Breast epithelium (tissue), 3 donors: ENCODE data around the gene CCNL2.

Source experiments
- POLR2A ChIP-seq: fragments of 450-650 bp; IDR thresholded peaks from one replicate; pipeline ENCODE4 v1.6.1; 2016; ENCODE audit warnings: antibody characterized with exemption, mild to moderate bottlenecking, moderate library complexity
- POLR2AphosphoS5 ChIP-seq, 3 donors: sonication (generic); formaldehyde crosslinking; IDR thresholded peaks; one replicate each; pipeline ENCODE4 v1.6.1; 2017; ENCODE audit warnings: antibody characterized with exemption in 3 of 3
- TF ChIP-seq, protein P1 (sequence below), 3 donors: fragments of 450-650 bp; IDR thresholded peaks; one replicate each; pipeline ENCODE4 v1.5.1; 2016 to 2017; ENCODE audit warnings: antibody characterized with exemption in 3 of 3, mild to moderate bottlenecking in 3 of 3, moderate library complexity in 3 of 3

- TF ChIP-seq POLR2AphosphoS5 (IDR thresholded peaks at IDR 0.05) = no peak
- no peak for TF ChIP-seq POLR2A
- TF ChIP-seq, protein P1, sequence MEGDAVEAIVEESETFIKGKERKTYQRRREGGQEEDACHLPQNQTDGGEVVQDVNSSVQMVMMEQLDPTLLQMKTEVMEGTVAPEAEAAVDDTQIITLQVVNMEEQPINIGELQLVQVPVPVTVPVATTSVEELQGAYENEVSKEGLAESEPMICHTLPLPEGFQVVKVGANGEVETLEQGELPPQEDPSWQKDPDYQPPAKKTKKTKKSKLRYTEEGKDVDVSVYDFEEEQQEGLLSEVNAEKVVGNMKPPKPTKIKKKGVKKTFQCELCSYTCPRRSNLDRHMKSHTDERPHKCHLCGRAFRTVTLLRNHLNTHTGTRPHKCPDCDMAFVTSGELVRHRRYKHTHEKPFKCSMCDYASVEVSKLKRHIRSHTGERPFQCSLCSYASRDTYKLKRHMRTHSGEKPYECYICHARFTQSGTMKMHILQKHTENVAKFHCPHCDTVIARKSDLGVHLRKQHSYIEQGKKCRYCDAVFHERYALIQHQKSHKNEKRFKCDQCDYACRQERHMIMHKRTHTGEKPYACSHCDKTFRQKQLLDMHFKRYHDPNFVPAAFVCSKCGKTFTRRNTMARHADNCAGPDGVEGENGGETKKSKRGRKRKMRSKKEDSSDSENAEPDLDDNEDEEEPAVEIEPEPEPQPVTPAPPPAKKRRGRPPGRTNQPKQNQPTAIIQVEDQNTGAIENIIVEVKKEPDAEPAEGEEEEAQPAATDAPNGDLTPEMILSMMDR (IDR thresholded peaks at IDR 0.05) = no peak
Measured at GRCh38 chr1:1421907-1422464, 22.9 kb upstream of the CCNL2 start.
